ENCODE results near the gene SKI.

Gene SKI

GRCh38 chr1:2352341-2352896 is 124.3 kb downstream of the SKI start:
- no peak for DNase-seq (ENCODE audit: low read depth in 2 of 2)

DNA sequence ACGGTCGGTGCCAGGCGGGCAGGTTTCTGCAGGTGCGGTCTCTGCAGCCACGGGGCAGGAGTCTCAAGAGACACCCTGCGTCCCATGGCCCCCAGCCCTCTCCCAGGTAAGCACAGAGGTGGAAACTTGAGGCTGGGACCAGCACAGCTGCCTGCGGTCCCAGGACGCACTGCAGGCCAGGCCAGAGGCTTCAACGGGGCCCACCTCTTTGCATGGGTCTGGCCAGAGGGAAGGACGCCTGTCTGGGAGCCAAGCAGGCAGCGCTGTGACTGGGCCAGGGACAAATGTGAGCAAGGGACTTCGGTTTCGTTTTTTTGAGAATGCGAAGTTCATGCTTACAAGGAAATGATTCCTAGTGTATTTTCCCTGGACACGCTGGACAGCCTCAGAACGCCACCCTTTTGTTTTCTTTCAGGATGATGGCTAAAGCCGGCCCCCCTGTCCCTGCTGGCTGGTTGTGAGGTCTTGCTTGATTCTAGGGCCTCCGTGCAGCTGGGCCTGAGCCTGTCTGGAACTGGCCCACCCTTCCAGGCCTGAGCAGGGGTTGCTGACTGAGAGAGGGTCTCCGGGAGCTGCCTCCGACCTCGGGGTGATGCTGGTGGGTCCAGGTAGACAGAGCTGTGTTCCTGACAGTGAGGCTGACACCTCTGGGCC is 124.9 kb downstream of the SKI start:
- no peak for DNase-seq (ENCODE audit: low read depth in 2 of 2)

DNA sequence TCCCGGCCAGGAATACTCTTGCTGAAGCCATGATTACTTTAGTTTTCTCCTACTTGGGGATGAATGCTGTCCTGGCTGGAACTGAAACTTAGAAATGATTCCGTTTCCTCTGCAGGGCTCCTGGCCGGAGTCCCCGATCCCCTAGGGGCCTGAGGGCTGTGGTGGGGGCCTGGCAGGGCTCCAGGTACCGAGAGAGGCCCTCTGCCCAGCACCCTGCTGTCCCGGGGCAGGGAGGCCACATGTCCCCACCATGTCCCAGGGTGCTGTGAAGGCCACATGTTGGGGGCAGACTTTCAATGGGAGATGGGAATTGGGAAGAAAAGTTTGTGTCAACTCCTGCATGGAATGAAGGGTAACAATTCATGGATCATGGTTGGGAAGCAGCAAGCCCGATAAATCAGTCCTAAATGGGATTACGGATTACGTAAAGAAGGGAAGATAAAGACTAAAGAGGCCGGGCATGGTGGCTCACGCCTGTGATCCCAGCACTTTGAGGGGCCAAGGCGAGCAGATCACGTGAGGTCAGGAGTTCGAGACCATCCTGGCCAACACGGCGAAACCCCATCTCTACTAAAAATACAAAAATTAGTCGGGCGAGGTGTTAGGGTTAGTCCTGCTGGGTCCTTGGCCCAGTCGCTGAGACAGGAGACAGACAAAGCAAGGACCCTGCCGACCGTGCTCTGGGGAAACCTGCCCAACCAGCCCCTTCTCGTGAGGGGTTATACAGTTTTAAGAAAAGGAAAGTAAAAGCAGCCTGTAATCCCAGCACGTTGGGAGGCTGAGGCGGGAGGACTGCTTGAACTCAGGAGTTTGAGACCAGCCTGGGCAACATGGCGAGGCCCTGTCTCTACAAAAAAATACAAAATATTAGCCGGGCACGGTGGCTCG is 125.7 kb downstream of the SKI start:
- no peak for DNase-seq (ENCODE audit: low read depth in 2 of 2)

- no peak for DNase-seq (ENCODE audit: low read depth in 2 of 2)
Observed at GRCh38 chr1:2354511-2355372, 126.6 kb downstream of the SKI start.

- no peak for DNase-seq (ENCODE audit: low read depth in 2 of 2)
Observed at GRCh38 chr1:2355373-2356261, 127.5 kb downstream of the SKI start.

DNA sequence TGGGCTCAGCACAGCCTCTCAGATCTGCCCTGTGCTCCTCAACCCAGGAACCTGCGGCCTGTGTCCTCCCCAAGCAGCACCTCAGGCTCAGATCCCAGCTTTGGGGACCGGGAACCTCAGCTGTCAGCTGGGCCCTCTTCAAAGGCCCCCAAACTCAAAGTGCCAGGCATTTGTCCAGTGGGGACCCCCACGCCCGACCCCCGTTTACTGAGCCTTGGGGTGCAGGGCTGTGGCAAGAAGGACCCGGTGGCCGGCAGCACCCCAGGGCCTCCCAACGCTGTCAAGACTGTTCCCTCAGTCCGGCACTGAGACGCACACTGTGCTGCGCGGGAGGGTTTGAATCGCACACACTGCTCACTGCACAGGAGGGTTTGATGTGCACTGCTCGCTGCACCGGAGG is 128.3 kb downstream of the SKI start:
- no peak for DNase-seq (ENCODE audit: low read depth in 2 of 2)

GRCh38 chr1:2356911-2357845 is 129.1 kb downstream of the SKI start:
- DNase-seq (ENCODE audit: low read depth in 2 of 2) = no peak

- no peak for DNase-seq (ENCODE audit: low read depth in 2 of 2)
Observed at GRCh38 chr1:2358072-2358471, 130.0 kb downstream of the SKI start.

DNA sequence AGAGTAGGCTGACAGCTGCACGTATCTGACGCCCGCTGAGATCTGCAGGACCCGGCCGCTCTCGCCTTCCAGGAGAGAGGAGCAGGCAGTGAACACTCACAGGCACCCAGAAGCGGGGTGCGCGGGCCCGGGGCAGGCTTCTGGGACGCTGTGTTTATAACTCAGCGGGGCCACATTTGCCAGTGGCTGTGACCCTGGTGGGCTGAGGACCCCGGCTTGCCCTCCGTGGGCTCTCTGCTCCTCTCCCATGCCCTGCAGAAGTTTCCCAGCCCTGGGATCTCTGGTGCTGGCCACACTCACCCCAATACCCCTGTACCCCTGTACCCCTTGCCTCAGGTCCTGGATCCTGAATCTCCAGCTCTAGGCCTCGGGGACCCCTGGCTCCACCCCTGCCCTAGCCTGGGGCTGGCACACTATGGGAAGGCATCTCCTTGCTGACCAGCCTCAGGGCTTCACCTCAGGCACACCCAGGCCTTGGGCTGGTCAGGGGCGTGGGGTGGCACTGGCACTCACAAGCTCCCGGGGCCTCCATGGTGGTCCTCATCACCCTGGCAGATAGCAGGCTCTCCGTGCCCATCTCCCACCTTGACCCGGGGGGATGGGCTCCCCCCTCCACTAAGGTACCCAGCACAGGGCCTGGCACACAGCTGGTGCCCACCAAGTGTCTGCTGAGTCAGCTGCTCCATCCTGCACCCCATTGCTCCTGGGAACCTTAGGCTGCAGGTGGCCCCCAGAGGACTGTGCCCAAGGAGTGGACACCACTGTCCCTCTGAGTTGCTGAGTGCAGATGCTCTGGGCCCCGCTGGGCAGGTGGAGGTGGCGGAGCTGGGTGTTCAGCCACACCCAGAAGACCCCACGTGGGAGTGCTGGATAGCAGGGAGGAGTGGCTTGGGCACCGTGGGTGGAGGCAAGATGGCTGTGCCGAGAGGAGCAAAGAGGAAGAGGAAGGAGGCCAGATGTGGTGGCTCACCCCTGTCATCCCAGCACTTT is 130.8 kb downstream of the SKI start:
- DNase-seq (ENCODE audit: low read depth in 2 of 2) = no peak

Measured in stimulated activated CD8-positive, alpha-beta memory T cell treated with anti-CD3 and anti-CD28 coated beads, Interleukin-15, amount 100 ng/mL, for 4 hours (primary cell).